Dermis blood vessel endothelial cell (primary cell): Measurements from ENCODE around the gene PPP1R14B. TPM values are rescaled to one million over a fixed set of nuclear protein-coding genes. Genes with fewer than 3 reads are reported as not detected.

Experiments used
- DNase-seq: peaks from one replicate; pipeline ENCODE4 v3.0.0; 2010
- total RNA-seq: library from RNA; depleted of rRNA; stranded (reverse); fragments of >200 nt; gene quantifications from 2 replicates; pipeline ENCODE4 v1.2.3, GENCODE V29; 2014

Gene PPP1R14B
- total RNA-seq, 1 donor from 2014 or later, result 238 TPM

GRCh38 chr11:64281957-64282770, 35.4 kb upstream of the PPP1R14B start:
- no peak for DNase-seq

- DNase-seq, result no peak
These were observed 31.9 kb upstream of the PPP1R14B start for GRCh38 chr11:64278576-64279190.

- DNase-seq, result no peak
These were observed 30.1 kb upstream of the PPP1R14B start for GRCh38 chr11:64276653-64277431.

GRCh38 chr11:64275841-64276240, 29.1 kb upstream of the PPP1R14B start:
- no peak for DNase-seq

- no peak for DNase-seq
These were observed 28.5 kb upstream of the PPP1R14B start for GRCh38 chr11:64275031-64275800.

DNA sequence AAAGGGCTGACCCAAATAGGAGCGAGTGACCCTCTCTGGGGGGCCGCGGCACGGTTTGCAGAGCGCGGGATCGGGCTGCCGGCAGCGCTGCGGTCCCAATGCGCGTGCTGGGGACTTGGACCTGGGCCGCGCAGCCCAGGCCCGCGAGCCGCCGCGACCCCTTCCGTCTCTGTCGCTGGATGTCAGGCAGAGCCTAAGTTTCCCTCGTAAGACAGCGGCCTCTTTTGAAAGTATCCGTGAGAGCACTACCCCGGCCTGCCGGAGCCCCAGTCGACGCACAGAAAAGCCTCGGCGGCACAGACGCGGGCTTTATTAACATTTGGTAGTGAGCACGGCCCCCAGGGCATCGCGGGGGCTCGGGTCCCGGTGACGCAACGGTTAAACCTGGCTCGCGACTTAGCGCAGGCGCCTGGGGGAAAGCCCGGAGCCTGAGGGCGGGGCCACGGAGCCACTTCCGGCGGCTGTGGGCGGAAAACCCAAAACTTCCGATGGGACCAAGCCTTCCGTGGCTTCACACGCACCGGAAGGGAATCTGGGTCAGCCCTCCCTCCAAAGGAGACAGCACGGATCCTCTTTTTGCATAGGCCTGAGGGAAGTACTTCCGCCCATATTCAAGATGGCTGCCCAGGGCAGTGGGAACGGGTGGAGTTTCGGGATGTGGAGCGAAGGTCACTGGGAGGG, 22.9 kb upstream of the PPP1R14B start:
- peak; percentile 100 for DNase-seq

DNA sequence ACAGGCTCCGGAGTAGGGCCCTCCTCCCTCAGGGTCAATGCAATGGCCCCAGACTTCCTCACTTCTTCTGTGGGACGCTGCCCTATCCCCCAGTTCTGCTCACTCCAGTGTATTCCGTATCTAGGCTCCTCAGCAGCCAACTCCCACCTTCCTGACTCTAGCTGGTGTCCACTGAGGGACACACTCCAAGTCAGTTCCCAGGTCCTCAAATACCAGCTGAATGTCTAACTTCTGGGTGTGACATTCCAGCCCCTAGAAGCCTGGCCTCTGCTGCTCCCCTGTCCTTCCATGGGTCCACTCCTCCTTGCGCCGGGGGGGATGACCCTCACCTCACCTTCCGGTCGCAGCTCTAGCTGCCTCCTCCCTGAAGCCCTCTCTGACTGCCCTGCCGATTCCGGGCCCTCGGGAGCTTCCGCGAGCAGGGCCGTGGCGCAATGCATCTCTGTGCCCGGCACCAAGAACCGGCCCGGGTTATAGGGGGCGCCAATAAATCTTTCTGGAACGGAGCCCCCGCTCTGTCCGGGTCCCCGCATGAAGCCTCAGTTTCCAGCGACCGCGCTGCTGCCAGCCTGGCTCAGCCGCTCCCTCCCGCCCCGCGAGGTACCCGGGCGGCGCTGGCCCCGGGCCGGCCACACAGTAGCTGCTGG, 22.3 kb upstream of the PPP1R14B start:
- DNase-seq, result peak; percentile 63

- DNase-seq, result peak; percentile 66
These were observed 21.5 kb upstream of the PPP1R14B start for GRCh38 chr11:64268025-64268892.

DNA sequence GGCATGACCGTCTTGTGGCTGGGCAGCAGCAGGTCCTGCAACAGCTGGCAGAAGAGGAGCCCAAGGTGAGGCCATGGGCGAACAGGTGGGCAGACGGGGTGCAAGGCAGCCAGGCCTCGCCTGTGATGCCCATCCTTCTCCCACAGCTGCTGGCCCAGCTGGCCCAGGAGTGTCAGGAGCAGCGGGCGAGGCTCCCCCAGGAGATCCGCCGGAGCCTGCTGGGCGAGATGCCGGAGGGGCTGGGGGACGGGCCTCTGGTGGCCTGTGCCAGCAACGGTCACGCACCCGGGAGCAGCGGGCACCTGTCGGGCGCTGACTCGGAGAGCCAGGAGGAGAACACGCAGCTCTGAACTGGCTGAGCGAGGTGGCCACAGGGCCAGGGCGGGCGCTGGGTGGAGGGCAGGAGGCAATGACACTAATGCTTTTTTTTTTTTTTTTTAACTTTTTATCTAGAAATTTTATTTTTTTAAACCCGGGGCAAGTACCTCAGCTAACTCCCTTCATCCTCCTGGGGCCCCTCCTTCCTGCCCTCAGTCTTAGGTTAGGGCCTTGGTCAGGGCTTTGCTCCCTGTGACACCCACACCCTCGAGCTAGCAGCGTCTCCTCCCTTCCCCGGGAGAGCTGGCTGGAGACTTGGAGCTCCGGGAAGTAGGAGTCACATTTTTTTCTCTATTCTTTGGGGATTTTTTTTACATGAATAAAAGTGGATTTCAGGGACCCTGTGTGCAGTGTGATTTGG, 20.6 kb upstream of the PPP1R14B start:
- peak; percentile 25 for DNase-seq

DNA sequence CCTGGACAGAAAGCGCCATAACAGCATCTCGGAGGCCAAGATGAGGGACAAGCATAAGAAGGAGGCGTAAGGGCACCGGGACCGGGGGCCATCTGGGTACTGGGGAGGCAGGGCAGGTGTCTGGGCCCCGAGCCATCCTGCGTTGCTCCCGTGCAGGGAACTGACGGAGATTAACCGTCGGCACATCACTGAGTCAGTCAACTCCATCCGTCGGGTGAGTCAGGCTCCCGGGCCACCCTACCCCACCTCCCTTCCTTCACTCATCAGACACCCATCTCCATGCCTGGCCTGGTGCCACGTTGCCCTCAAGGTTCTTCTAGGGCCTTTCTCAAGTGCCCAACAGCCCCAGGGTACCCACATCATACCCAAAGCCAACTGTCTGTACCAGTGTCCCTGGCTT, 19.6 kb upstream of the PPP1R14B start:
- DNase-seq, result peak; percentile 39

DNA sequence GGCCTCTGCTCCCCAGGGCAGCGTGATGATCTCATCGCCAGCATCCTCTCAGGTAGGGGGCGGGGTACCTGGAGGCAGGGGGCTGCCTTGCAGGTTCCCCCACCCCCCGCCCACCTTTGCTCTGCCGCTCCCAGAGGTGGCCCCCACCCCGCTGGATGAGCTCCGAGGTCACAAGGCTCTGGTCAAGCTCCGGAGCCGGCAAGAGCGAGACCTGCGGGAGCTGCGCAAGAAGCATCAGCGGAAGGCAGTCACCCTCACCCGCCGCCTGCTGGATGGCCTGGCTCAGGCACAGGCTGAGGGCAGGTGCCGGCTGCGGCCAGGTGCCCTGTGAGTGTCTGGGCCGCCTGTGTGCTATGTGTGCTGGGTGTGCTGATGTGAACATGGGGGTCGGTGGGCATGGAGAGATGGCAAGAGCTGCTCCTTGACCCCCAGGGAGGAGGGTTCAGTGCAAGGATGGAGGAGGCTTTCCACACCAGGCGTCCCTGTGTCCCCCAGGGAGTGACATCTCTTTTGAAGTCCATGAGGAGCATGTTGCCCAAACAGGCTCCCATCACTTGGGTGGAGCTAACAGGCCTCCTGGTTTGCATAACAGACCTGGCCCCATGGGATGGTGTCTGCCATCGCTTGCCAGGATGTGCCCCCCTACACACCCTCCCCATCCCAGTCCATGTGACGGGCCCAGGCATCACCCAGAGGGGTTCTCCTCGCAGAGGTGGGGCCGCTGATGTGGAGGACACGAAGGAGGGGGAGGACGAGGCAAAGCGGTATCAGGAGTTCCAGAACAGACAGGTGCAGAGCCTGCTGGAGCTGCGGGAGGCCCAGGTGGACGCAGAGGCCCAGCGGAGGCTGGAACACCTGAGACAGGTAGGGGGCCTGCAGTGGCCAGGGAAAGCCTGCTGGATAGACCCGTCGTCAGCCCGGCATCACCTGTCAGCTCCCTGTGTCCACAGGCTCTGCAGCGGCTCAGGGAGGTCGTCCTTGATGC, 18.7 kb upstream of the PPP1R14B start:
- DNase-seq, result no peak

DNA sequence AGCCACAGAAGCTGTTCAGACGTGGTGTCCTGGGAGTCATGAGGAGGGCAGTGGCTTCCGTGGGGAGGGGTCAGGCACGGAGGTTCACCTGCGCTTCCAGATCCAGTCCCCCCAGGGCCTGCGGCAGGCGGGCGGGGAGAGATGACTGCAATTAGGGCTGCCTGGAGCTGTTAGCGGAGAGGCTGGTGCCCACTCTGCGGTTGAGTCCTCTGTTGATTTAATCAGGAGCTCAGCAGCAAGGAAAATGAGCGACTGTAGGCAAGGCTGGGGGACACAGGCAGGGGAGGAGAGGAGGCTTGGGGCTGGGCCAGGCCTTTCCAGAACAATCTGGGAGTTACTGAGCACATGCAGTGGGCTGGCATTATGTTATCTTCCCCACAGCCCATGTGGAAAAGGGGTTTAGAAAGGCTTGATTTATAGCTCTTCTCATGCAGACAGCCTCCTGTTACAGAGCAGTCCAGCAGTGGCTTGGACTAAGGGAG, 17.7 kb upstream of the PPP1R14B start:
- no peak for DNase-seq

- DNase-seq, result no peak
These were observed 17.2 kb upstream of the PPP1R14B start for GRCh38 chr11:64263947-64264317.

DNA sequence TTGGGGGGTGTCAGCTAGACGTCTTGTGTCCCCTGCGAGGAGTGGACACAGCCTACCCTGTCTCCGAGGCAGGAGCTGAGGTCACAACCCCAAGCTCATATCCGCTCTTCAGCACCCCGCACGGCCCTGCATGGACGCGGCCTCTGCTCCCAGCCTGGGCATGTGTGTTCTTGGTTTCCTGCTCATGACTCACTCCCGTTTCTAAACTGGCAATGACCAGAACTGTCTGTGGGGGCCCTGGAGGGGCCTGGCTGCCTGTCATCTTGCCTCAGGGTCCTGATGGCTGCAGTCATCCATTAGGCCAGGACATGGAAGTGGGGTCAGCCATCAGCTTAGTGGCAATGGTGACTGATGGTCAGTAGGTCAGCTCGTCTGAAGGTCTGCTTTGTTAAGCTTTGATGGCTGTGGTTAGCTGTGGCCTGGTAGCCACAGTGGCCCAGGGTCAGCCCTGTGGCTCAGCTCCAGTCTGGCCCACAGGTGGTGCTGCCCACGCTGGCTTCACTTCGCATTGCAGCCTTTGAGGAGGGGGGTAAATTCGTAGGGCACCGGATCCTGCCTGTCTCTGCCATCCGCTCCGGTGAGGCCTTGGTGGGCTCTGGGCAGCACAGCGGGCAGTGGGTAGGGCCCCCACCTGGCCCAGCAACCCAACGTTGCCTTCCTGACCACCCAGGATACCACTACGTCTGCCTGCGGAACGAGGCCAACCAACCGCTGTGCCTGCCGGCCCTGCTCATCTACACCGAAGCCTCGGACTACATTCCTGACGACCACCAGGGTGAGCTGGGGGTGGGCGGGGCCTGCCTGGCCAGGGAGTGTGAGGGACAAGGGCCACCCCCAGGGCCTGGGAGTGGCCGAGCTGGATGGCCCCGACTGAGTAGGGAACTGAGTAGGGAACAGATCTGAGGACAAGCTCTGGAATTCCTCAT, 16.5 kb upstream of the PPP1R14B start:
- peak; percentile 89 for DNase-seq

- no peak for DNase-seq
These were observed 15.7 kb upstream of the PPP1R14B start for GRCh38 chr11:64262271-64263002.

DNA sequence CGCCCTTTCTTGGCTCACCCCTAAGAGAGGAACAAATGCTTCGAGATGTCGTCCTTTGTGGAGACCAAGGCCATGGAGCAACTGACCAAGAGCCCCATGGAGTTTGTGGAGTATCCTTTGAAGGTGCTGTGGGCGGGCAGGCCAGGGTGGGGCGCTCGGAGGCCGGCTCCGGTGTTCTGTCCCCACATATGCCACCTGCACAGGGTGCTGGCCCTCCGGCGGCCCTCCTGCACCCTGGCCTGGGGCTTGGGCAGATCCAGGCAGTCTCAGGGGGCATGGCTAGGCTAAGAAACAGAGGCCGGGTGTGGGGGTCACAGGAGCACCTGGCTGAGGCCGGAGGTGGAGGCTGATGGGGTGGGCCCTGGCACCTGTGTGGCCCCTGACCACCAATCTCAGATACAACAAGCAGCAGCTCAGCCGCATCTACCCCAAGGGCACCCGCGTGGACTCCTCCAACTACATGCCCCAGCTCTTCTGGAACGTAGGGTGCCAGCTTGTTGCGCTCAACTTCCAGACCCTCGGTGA, 14.9 kb upstream of the PPP1R14B start:
- no peak for DNase-seq
